HuH-7.5 (cell line): Measurements from ENCODE around the gene TTC9.

Experiments
- DNase-seq: peaks from one replicate; pipeline ENCODE4 v3.0.0; 2011; ENCODE audit warnings: low spot score

TTC9 gene

DNA sequence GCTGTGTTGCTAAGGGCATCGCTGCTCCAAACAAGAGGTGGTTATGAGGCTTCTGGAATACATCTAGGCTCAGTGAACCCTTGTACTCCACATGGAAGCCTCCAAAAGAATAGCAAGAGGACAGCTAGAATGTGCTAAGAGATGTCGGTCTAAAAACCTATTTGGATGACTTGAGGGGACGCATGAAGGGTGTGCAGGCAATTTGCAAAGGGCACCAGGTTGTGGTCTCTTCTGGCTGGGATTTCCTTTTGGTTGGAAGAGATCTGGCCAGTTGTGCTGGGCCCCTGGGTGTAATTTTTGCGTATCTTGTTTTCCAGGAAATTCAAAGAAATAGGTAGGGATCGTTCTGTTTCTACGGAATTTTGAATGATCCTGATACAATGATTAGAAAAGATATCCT, 4.2 kb downstream of the TTC9 start:
- no peak for DNase-seq

GRCh38 chr14:70646705-70647104, 5.0 kb downstream of the TTC9 start:
- no peak for DNase-seq

GRCh38 chr14:70648346-70648745, 6.6 kb downstream of the TTC9 start:
- no peak for DNase-seq

DNA sequence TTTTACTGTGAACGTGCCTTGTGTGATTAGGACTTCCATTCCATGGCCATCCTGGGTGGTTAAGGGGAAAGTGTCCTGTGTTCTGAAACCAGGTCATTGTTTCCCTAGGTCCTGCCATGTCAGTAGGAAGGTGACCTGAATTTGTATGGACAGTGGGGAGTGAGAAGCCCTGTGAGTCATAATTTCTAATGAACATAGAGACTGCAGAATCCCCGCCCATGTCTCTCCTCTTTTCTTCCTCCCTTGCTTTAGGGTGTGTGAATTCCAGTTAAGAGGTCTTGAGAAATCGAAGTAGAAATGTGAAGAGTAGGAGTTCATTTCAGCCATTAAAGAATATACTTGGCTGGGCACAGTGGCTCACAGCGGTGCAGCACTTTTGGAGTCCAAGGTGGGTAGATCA, 8.1 kb downstream of the TTC9 start:
- no peak for DNase-seq

- no peak for DNase-seq
Observed at GRCh38 chr14:70651522-70651921, 9.8 kb downstream of the TTC9 start.

DNA sequence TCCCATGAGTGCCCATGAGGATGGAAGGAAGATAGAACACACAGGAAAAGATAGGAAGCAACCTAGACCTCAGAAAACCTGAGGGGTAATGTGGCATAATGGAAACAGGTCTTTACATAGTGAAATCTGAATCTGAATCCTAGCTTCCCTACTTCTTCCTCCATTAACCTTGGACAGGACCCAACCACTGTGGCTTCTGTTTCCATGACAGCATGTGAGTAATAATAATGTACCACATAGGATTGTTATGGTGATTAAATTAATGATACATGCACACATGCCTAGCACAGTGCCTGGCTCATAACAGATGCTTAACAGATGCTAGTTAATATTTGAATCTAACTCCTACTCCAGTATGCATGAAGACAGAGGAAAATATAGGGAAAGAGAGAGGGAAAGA, 11.2 kb downstream of the TTC9 start:
- no peak for DNase-seq

- DNase-seq: no peak
Observed at GRCh38 chr14:70653662-70654061, 11.9 kb downstream of the TTC9 start.

DNA sequence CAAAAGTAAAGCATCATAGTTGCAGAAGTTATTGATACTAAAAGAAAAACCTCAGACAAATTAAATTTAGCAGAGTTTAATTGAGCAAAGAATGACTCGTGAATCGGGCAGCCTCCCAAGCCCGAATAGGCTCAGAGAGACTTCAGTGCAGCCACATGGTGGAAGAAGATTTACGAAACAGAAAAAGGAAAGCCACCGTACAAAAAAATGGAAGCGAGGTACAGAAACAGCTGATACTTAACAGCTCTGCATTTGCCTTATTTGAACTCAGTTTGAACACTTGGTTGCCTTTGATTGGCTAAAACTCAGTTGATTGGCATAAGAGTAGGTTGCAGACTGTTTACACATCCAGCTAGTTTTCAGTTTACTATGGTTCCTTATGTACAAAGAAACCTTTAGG, 12.9 kb downstream of the TTC9 start:
- no peak for DNase-seq

DNA sequence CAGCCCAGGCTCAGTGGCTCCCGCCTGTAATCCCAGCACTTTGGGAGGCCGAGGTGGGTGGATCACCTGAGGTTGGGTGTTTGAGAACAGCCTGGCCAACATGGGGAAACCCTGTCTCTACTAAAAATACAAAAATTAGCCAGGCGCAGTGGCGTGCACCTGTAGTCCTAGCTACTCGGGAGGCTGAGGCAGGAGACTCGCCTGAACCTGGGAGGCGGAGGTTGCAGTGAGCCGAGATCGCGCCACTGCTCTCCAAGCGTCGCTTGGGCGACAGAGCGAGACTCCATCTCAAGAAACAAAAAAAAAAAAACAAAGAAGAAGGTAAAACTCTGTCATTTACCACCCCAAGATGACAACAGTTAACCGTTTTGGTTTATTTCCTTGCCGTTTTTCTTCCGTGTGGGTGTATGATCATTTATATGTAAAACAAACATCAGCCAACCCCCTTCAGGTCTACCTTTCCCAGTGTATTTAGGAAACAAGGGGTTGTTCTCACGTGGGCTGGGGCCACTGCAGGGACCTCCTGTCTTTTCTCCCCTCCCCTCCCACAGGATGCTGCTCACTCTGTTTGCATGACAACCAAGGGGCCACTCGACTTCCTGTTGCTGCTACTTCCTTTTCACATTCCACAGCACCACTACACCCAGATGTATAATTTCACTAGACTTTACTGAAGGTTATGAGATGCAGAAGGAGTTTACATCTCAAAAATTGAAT, 13.6 kb downstream of the TTC9 start:
- DNase-seq: no peak

DNA sequence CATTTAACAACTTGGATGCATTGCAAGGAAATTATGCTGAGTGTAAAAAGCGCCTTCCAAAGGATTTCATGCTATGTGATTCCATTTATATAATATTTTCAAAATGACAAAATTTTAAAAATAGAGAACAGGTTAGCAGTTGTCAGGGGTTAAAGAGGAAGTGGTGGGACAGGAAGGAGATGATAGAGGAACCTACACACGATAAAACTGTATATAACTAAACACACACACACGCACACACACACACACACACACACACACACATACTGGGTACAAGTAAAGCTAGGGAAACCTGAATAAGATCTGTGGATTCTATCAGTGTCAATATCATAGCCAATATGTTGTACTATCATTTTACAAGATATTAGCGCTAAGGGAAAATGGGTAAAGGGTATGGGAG, 17.2 kb downstream of the TTC9 start:
- no peak for DNase-seq

GRCh38 chr14:70660967-70661893, 19.5 kb downstream of the TTC9 start:
- DNase-seq: no peak

DNA sequence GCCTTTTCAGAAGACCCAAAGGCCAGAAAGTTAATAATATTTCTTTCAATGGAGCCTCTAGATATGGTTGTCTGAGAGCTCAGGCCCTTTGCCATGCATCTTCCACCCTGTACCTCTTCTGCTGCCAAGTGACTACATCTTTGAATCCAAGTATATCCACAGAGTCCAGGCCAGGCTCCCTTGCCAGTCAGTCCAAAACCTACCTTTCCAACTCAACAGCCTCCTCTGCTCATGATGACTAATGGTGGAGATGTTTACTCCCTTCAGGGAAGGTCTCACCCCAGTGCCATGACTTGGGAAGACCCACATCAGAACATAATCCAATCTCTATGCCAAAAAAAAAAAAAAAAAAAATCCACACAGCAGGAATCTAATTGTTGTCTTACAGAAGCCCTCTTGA, 20.4 kb downstream of the TTC9 start:
- no peak for DNase-seq

GRCh38 chr14:70662816-70663215, 21.1 kb downstream of the TTC9 start:
- DNase-seq: no peak

DNA sequence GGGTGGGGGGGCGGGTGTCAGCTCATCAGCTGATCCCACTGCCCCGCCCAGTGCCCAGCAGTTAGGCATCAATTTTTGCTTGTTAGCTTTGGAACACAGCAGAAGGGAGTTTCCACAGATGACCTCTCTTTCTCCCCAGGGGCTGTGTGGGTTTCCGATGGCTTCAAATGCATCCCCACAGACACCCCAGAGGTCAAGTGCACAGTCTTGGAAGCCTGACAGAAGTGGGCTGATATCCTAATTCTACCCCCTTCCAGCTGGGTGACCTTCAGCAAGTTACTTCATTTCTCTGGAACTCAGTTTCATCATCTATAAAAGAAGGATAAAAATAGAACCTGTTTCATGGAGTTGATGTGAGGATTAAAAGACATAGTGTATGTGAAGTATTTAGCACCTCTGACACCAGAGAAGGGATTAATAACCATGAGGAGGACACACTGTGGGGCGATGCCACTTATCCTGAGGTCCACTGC, 22.0 kb downstream of the TTC9 start:
- no peak for DNase-seq

- DNase-seq: no peak
Observed at GRCh38 chr14:70664698-70665447, 23.2 kb downstream of the TTC9 start.

DNA sequence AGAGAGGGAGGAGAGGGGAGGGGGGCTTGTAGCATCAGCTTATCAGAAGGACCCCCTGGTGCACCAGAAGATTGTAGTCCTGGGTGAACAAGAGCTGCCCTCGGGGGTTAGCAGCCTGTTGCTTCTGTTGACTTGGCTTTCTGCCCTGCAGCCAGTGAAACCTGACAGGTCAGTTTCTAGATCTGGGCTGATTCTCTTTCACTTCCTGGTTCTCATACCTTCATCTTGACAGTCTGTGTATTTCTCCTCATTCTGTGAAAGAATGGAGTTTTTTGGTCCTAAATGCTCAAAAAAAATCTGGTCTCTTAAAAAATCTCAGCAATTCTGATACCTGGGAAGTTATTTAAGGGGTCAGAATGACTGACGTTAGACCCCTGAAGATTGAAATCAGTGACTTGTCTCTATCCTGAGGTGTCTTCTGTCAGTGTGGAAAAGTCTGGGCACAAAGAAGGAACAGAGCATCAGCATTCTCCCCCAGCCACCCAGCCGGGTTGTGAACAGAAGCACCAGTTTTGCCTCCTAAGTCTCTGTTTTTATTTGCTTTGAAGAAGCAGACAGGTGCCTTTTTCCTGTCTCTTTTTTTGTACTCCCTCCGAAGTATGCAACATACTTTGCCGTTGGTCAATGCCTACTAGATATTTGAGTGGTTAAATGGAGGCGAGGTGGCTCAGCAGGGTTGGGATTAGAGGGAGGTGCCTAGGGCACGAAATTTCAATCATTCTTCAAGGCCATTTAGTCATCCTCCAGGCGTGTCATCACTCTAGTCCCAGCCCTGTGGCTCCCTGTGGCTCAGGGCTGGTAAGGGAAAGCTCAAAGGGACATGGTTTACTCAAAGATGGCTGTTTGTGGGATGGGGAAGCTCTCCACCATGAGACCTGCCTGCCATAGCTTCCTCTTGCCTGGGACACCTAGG, 24.0 kb downstream of the TTC9 start:
- no peak for DNase-seq

DNA sequence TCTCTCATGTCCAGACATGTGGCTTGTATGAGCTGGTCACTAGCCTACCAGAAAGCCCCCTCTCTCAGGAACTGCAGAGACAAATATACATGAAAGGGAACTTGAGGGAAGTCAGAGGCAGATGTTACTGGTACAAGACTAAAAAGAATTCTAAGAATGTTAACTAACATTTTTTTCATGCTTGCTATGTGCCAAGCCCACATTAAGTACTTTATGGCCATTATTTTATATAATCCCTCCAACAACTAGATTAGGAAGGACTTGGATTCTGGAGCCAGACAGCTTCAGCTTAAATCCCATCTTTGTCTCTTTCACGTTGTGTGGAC, 24.6 kb downstream of the TTC9 start:
- no peak for DNase-seq

DNA sequence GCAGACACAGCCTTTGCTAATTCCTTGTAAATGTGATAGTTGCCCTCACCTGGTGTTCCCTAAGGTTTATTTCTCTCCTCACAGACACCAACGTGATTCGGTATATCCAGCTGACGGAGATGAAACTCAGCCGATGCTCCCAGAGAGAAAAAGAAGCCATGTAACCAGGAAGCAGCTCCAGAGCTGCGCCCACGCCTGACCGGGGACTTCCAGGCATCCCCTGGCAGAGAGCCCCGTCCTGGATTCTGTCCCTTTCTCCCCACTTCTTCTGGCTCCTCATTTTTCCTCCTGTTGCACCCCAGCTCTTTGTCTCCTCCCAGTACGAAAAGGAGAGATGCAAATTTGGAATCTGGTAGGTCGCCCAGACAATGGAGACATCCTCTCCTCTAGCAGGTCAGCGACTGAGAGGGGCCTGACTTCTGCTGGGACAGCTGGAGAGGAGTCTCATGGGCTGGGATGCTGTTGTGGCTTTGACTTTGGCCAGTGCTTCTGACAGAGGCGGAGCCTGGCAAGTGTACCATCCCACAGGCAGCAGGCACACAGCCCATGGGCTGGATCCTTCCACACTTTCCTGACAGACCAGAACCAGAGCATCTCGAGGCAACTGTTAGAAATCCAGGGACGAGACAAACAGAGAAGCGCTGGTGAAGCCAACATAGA, 29.4 kb downstream of the TTC9 start:
- no peak for DNase-seq

DNA sequence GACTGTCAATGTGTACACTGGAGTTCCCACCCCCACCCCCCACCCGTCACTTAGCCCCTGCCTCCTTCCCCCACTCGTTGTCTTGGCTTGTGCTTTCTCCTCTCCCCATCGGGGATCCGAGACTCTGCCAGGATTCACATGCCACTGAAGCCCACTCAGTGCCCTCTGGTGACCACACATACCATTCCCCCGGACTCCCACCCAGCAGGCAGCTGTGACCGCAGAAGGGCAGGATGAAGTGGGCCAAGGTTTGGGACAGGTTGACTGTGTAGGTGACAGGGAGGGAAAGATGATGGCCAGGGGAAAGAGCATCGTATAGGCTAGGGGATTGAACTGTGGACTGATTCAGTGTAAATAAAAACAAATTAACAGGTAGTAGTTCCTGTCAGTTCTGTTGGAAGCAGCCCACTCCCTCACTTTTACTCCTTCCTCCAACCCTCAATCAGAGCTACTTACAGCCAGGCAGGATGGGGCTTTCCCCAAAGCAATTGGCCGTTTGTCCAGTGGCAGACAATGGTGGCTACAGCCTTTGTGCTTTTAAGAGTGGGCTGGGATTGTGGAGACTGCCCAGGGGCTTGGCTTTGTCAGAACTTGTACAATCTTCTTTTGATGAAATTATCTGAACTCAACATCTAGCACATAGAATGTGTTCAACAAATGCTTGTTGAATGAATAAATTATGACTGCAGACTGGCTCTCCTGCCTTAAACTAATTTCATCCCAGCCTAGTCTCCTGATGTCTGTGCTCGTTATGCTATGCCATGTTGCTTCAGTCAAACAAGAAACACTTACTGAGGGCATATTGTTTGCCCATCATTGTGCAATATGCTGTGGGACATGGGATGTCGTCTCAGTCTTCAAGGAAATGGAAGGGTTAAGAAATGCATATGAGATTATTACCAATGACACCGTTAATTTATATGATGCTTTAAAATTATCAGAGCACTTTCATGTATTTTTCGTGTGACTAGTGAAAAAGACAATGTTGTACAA, 30.2 kb downstream of the TTC9 start:
- no peak for DNase-seq

DNA sequence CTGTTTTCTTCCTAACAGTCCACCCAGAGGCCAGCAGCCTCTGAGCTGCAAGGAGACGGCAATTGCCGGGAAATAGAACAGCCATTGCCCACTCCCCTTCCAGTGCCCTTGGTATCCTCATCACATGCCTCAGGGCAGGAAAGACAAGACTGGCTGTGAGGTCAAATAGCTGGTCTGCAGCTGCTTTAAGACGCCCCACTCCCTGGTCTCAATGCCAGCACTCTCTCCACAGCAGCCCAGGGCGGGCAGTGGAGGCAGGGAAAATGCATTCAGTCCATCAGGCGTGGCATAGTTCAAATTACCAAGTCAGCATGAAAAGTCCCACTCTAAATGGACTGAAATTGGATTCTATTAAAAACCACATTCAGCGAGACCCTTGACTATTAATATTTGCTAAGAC, 35.6 kb downstream of the TTC9 start:
- DNase-seq: no peak
